Natural killer cell treated with Interleukin-12 subunit alpha and Interleukin-12 subunit beta and Interleukin-15 and Interleukin-18, amount 100 ng/mL, for 72 hours (primary cell): ENCODE results near the gene OTOGL. TPM values are rescaled to one million over a fixed set of nuclear protein-coding genes. Genes with fewer than 3 reads are reported as not detected.

Experiments
- ATAC-seq, 2 donors: fragments of 150-1000 bp; cut with Tn5 transposase in 1 of 2; sonication (Bioruptor Pico), chemical (Tn5 transposase) in 1 of 2; 2 replicates each; pipeline ENCODE4 v1.10.0; 2021
- DNase-seq: peaks from one replicate; pipeline ENCODE4 v3.0.0; 2022; ENCODE audit warnings: low spot score
- H3K27ac Mint-ChIP-seq, 2 donors: 1 replicate in 1 of 2; 2 replicates in 1 of 2; pipeline ENCODE4 v1.8.0; 2022; ENCODE audit warnings: mixed read lengths in 2 of 2, mild to moderate bottlenecking in 1 of 2, moderate library complexity in 1 of 2
- H3K27me3 Mint-ChIP-seq, 2 donors: 1 replicate in 1 of 2; 2 replicates in 1 of 2; pipeline ENCODE4 v1.8.0; 2022; ENCODE audit warnings: mixed read lengths in 2 of 2
- H3K36me3 Mint-ChIP-seq: one replicate; pipeline ENCODE4 v1.8.0; 2022; ENCODE audit warnings: mixed read lengths
- H3K4me1 Mint-ChIP-seq, 2 donors: 1 replicate in 1 of 2; 2 replicates in 1 of 2; pipeline ENCODE4 v1.8.0; 2022; ENCODE audit warnings: low read depth in 2 of 2, mixed read lengths in 2 of 2, mild to moderate bottlenecking in 1 of 2
- H3K4me3 Mint-ChIP-seq: one replicate; pipeline ENCODE4 v1.8.0; 2022; ENCODE audit warnings: mixed read lengths
- H3K9me3 Mint-ChIP-seq: 2 replicates; pipeline ENCODE4 v1.8.0; 2022; ENCODE audit warnings: mixed read lengths
- total RNA-seq, 2 donors: library from RNA; stranded (reverse); gene quantifications; one replicate each; pipeline ENCODE4 v1.2.3, GENCODE V29; 2022

The OTOGL gene
- total RNA-seq, 2 donors from 2014 or later = not detected

DNA sequence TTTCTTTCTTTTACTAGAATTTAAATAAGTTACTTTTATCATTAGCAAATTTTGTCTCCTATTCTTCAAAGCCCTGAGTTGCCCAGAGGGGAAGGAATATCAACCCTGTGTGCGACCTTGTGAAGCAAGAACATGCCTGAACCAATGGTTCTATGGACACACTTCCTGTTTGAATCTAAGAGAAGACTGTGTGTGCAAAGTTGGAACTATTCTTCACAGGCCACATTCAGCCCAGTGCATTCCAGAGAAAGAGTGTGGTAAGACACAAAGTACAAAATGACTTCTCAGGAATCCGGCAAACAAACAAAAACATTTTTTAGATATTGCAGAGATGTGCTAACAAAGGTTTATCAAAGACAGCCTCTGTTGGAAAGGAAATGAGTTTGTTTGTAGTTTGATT is 253.9 kb downstream of the OTOGL start:
- no peaks in the 10 kb centered on the region for H3K4me1 Mint-ChIP-seq
- no peaks in the 10 kb centered on the region for H3K27me3 Mint-ChIP-seq
- H3K4me3 Mint-ChIP-seq = no peak overlapping the region
- ATAC-seq (no peak), DNase-seq (no peak)
- H3K36me3 Mint-ChIP-seq = no peaks in the 10 kb centered on the region
- no peak overlapping the region for H3K27ac Mint-ChIP-seq
- H3K9me3 Mint-ChIP-seq = peaks cover 8% of the 10 kb centered on the region

DNA sequence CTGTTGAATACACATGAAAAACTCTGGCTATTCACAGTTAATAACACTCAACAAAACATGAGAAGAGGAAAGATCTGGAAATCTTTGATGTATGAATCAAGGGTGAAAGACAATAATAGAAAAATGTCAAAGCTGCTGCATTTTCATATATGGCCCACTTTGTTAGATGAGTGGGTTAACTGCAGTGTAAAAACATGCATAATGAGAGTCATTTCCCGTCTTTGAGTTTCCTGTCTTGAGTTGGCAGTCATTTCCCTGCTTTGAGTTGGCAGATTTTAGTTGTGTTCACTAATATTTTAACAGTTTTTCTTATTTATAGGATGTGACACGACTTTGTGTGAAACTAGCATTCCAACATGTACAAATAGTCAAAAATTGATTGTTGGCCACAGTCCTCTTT is 256.8 kb downstream of the OTOGL start:
- H3K4me3 Mint-ChIP-seq = no peak overlapping the region
- no peaks in the 10 kb centered on the region for H3K4me1 Mint-ChIP-seq
- H3K36me3 Mint-ChIP-seq = no peaks in the 10 kb centered on the region
- ATAC-seq (no peak), DNase-seq (no peak)
- no peaks in the 10 kb centered on the region for H3K27me3 Mint-ChIP-seq
- H3K9me3 Mint-ChIP-seq = no peaks in the 10 kb centered on the region
- no peak overlapping the region for H3K27ac Mint-ChIP-seq

DNA sequence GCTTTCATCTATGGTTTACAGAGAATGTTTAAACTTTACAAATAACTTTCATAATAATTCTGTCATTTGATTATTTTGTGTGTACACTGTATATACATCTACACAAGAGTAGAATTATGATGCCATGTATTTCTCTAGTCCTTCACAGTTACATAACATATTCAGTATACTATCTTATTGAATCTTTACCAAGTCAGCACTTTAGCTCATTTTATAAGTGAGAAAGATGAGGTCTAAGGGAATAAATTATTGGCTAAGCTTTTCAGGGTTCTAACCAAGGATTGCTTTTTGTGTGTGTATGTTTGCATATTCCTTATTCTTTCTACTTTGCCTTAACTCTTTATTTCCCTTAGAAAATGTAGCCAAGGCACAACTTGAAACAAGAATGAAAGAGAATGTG is 260.4 kb downstream of the OTOGL start:
- no peak overlapping the region for H3K27ac Mint-ChIP-seq
- no peak for ATAC-seq

DNA sequence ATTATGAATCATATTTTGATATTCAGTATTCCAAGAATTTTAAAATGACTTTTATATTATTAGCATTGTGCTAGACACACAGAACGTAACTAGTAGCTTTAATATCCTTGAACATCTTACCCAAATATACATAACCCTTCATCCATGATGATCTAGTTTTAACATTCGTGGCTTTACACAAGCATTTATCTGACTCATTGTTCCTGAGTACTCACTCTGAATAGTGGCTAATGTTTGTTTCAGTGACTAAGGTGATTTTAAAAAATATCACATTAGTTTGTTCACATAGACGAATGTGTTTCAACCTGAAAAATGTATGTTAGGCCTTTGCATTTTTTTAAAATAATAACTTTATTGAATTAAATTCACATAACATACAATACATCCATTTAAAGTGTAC is 264.7 kb downstream of the OTOGL start:
- Mint-ChIP-seq H3K36me3 (no peaks in the 10 kb centered on the region), H3K9me3 (peaks cover 2% of the 10 kb centered on the region), H3K4me1 (no peaks in the 10 kb centered on the region), H3K27ac (no peak overlapping the region), H3K4me3 (no peak overlapping the region), H3K27me3 (no peaks in the 10 kb centered on the region)
- no peak for DNase-seq
- no peak for ATAC-seq

More for the DNA sequence above, 260.4 kb downstream of the OTOGL start:
- Mint-ChIP-seq H3K9me3 (no peaks in the 10 kb centered on the region), H3K36me3 (no peaks in the 10 kb centered on the region), H3K4me3 (no peak overlapping the region), H3K4me1 (no peaks in the 10 kb centered on the region), H3K27me3 (no peaks in the 10 kb centered on the region)
- no peak for DNase-seq

DNA sequence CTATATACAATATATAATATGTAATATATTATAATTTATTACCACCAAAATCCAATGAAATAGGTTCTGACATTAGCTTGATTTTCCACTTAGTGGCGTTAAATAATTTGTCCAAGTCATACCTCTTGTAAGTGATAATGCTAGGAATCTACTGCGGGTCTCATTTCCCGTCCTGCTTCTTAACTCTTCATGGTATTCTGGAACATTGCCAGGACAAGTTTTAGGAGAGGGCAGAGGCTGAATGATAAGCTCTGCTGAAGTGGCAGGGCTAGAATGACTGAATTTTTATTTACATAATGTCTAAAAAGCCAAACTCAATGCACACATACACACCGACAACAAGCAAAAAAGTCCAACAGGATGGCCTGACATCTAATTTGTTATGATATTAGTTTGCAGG is 274.3 kb downstream of the OTOGL start:
- Mint-ChIP-seq H3K27ac (no peak overlapping the region), H3K36me3 (no peaks in the 10 kb centered on the region), H3K4me1 (no peaks in the 10 kb centered on the region), H3K27me3 (no peaks in the 10 kb centered on the region), H3K9me3 (peaks cover 5% of the 10 kb centered on the region), H3K4me3 (no peak overlapping the region)
- no peak for DNase-seq
- ATAC-seq = no peak

DNA sequence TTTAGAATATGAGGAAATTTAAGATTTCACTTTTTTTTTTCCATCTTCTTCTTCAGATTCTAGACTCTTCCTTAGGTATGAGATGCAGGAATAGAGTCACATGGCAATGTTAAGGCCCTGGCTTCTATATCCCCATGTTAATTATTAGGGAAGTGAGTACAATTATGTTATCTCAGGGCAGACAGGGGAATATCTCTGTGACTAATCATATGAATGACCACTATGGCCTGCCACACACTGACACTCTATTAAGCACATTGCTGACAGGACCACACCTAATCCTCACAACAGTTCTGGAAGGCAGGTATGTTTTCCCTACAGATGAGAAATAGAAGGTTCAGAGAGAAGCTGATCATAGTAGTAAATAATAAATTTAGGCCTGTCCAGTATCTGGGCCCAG is 275.3 kb downstream of the OTOGL start:
- H3K36me3 Mint-ChIP-seq = no peaks in the 10 kb centered on the region

DNA sequence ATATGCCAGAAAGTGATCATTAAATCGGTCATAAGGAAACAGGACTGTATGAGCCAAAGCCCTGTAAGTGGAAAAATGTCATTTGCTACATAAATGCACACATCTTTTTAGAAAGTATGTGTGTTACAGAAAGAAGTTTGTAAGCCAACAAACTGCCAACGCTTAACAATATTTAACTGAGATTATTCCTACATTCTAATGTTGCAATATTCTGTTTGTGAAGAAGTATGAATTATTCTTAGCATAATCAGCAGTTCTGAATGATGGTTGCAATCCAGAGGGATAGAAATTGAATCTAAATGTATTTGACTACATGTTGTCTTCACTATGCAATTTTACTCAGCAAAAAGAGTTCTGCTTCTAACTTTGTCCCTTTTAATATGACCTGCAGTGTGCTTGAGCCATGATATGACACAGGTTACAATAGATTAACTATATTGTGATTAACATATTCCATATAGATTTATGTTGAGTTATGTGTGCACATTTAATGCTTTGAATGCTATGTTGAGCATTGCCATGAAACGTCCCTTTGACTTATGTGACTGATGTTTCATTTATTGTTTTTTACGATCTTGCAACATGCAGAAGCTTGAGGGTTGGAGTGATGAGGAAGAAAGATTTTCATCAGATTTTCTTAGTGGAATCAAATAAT is 277.9 kb downstream of the OTOGL start:
- peaks cover 9% of the 10 kb centered on the region for H3K9me3 Mint-ChIP-seq
- H3K27me3 Mint-ChIP-seq = no peaks in the 10 kb centered on the region
- ATAC-seq (no peak), DNase-seq (no peak)
- no peak overlapping the region for H3K27ac Mint-ChIP-seq
- H3K36me3 Mint-ChIP-seq = no peaks in the 10 kb centered on the region
- H3K4me1 Mint-ChIP-seq = no peaks in the 10 kb centered on the region
- no peak overlapping the region for H3K4me3 Mint-ChIP-seq

More for the DNA sequence above, 275.3 kb downstream of the OTOGL start:
- H3K27me3 Mint-ChIP-seq = no peaks in the 10 kb centered on the region
- ATAC-seq (no peak), DNase-seq (no peak)
- no peaks in the 10 kb centered on the region for H3K4me1 Mint-ChIP-seq
- no peak overlapping the region for H3K27ac Mint-ChIP-seq
- no peak overlapping the region for H3K4me3 Mint-ChIP-seq
- H3K9me3 Mint-ChIP-seq = peaks cover 5% of the 10 kb centered on the region

DNA sequence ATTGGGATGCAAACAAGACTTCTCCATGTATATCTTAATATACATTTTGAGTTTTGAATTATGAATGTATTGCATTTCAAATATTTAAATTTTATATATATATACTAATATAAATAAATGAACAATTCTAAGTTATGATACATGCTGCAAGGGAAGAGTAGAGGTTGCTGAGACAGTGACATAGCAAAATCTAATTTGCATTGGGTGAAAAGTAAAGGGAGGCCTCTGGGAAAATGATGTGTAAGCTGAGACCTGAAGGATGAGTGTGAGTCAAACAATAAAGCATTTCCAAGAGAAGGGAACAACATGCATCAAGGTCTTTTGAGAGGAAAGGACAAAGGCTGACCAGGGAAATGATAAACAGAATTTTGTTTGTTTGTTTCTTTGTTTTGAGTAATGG is 281.8 kb downstream of the OTOGL start:
- Mint-ChIP-seq H3K27me3 (no peaks in the 10 kb centered on the region), H3K4me3 (no peak overlapping the region), H3K4me1 (no peaks in the 10 kb centered on the region), H3K9me3 (peaks cover 7% of the 10 kb centered on the region), H3K36me3 (no peaks in the 10 kb centered on the region), H3K27ac (no peak overlapping the region)
- DNase-seq = no peak
- ATAC-seq = no peak

DNA sequence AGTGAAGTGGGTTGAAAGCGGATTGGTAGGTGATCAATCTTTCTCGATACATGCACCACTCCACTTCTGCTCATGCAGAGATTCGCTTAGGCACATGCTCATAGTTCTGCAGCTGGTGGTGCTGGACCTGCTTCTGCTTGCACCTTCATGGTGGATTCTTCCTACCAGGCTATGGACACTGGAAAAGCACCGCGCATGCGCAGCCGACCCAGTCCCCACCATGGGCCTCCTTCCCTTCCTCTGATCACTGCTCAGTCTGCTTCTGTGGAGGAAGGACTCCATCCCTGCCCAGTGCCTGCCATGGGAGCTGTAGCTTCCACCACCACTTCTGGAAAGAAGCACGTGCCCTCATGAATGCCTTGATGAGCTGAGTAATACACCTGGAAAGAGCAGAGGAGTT is 282.9 kb downstream of the OTOGL start:
- DNase-seq = no peak
- Mint-ChIP-seq H3K9me3 (peaks cover 12% of the 10 kb centered on the region), H3K36me3 (no peaks in the 10 kb centered on the region), H3K27ac (no peak overlapping the region), H3K4me3 (no peak overlapping the region), H3K27me3 (no peaks in the 10 kb centered on the region), H3K4me1 (no peaks in the 10 kb centered on the region)
- no peak for ATAC-seq

DNA sequence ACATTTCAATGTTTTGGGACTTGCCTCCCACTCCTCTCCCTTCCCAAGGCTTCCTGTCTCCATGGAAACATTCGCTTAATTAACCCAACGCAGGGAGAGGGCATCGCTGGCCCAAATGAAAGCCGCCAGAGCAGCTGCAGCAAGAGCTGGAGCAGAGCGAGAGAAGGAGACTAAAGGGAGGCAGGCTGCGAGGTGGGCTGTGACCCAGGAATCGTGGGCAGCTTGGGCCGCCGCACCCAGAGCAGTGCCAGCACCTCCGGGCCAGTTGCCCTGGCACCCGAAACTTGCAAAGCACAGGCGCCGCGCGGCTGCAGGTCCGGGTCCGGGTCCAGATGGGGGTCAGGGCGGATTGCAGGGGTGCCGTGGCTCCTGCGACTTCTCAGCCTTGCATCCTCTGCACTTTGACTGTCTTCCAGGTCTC is 301.2 kb downstream of the OTOGL start:
- peaks cover 4 to 8% of the 10 kb centered on the region in 2 donors for H3K27me3 Mint-ChIP-seq
- ATAC-seq (no peak), DNase-seq (no peak)
- peaks cover 6% of the 10 kb centered on the region for H3K9me3 Mint-ChIP-seq
- no peak overlapping the region for H3K27ac Mint-ChIP-seq
- H3K4me1 Mint-ChIP-seq = no peaks in the 10 kb centered on the region
- H3K36me3 Mint-ChIP-seq = no peaks in the 10 kb centered on the region
- no peak overlapping the region for H3K4me3 Mint-ChIP-seq

DNA sequence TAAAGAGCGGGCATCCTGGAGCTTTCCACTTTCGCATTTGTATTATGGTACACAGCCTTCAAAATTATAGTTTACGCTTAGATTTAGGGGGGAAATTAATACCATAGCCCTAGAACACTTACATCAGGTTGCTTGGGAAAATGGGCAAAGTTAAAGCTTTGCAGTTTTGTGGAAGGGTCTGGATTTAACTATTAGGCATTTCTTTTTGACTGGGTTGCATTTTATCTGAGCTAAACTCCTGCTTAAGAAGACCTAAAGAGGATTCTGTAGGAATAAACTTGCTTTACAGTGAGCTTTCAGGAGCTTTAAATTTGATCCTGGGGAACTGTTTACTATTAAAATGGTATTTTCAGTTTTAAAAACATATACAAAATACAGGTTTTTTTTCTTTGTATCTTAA is 301.9 kb downstream of the OTOGL start:
- Mint-ChIP-seq H3K36me3 (no peaks in the 10 kb centered on the region), H3K4me3 (no peak overlapping the region), H3K27me3 (peaks cover 4 to 8% of the 10 kb centered on the region in 2 donors), H3K27ac (no peak overlapping the region), H3K4me1 (no peaks in the 10 kb centered on the region), H3K9me3 (peaks cover 6% of the 10 kb centered on the region)
- DNase-seq (no peak), ATAC-seq (no peak)

DNA sequence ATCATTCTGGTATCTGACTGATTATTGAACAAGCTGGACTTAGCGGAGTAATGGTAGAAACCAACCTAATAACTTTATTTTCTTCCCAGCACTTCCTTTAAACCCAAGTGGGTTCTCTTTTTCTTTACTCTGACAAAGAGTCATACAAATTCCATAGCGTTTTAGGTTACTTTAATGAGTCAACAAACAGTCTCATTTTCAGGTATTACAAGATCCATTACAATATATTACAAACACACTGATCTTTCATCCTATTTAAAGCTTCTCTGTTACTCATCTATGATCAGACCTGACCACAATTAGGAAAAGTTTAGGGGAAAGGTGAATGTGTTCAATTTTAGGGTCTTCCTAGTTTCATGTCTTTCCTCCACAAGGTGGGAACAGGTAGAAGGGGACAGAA is 305.3 kb downstream of the OTOGL start:
- no peaks in the 10 kb centered on the region for H3K4me1 Mint-ChIP-seq
- peaks cover 2 to 4% of the 10 kb centered on the region in 2 donors for H3K27me3 Mint-ChIP-seq
- no peak overlapping the region for H3K27ac Mint-ChIP-seq
- ATAC-seq (no peak), DNase-seq (no peak)
- H3K4me3 Mint-ChIP-seq = no peak overlapping the region
- no peaks in the 10 kb centered on the region for H3K36me3 Mint-ChIP-seq
- H3K9me3 Mint-ChIP-seq = peaks cover 3% of the 10 kb centered on the region

DNA sequence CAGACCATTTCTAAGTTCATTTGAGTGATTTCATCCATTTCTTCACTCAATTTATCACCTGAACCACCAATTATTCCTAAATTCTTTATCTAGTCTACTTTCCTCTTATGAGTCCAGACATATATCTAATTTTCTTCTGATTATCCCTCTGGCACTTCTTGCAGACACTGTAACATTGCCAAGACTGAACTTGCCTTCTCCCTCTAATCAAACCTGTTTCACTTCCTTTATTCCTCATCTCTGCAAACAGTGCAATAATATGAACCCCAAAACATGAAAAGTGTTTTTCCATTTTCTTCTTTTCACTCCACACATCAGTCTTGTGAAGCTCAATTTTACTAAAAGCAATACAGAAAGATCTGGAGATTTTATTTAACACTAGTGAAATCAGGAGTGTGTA is 306.9 kb downstream of the OTOGL start:
- Mint-ChIP-seq H3K9me3 (no peaks in the 10 kb centered on the region), H3K36me3 (no peaks in the 10 kb centered on the region), H3K27ac (no peak overlapping the region), H3K27me3 (no peaks in the 10 kb centered on the region), H3K4me3 (no peak overlapping the region), H3K4me1 (no peaks in the 10 kb centered on the region)
- ATAC-seq = no peak
- no peak for DNase-seq

DNA sequence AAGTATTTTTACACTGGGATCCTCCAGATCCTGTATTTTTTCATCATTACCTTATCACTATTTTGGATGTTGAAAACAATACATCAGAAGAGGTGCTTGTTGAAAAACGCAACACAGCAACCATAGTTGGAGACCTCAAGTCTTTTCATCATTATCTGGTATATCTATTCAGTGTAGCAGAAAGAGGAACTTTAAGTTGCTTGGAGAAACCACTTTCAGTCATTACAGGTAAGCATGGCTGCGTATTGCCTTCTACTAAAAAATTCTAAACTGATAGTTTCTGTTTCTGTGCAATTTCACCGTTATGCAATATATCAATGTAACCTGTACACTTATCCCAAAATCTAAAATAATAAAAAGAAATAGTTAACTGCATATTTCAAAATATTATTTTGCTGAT is 312.4 kb downstream of the OTOGL start:
- no peak for ATAC-seq
- Mint-ChIP-seq H3K4me3 (no peak overlapping the region), H3K36me3 (no peaks in the 10 kb centered on the region), H3K9me3 (peaks cover 4% of the 10 kb centered on the region), H3K27ac (no peak overlapping the region), H3K27me3 (peaks cover 0 to 2% of the 10 kb centered on the region in 2 donors), H3K4me1 (no peaks in the 10 kb centered on the region)
- DNase-seq = no peak

DNA sequence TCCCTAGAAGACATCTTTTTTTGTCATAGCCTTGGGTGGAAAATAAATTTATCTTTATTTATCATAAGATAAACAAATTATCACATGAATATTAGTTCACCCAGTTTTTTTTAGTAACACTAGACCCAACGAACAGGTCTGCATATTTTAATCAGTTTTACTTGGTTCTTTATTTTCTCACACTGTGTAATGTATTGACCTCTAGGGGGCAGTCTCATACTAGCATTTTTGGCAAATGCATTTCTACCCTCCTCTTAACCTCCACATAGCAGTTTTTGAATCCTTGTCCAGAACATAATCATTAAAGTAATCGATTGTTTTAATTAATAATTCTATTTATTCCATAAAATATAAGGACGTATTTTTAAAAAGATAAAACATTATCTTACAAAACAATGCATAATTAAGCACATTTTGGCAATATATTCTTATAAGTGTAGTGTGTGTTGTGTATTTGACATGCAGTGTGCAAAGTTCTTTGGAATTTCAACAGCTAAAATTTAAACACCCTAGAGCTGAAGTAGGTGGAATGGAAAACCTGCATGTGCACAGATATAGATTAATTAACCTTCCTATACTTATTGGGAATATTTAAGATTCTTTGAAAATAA is 313.1 kb downstream of the OTOGL start:
- H3K27me3 Mint-ChIP-seq = peaks cover 0 to 2% of the 10 kb centered on the region in 2 donors
- H3K36me3 Mint-ChIP-seq = no peaks in the 10 kb centered on the region
- H3K27ac Mint-ChIP-seq = no peak overlapping the region
- peaks cover 4% of the 10 kb centered on the region for H3K9me3 Mint-ChIP-seq
- no peak overlapping the region for H3K4me3 Mint-ChIP-seq
- ATAC-seq (no peak), DNase-seq (no peak)
- no peaks in the 10 kb centered on the region for H3K4me1 Mint-ChIP-seq
